ENCODE measurements around the gene MARCHF9. TPM values are rescaled to one million over a fixed set of nuclear protein-coding genes. Genes with fewer than 3 reads are reported as not detected.
"Not testable (repeated sequence)": the region's sequence is repeated elsewhere in the genome, so short reads cannot be mapped to it uniquely, and the experiment has no call there.

The MARCHF9 gene
- total RNA-seq, 1 donor from 2014 or later: 21.2 TPM

- intact Hi-C loops (cut with DNase I): no loop called here
- DNase-seq: no peak
- Histone ChIP-seq H3K9me3 (no peaks in the 10 kb centered on the region), H3K4me3 (no peak overlapping the region), H3K27me3 (no peaks in the 10 kb centered on the region), H3K27ac (no peak overlapping the region), H3K36me3 (peaks cover 63% of the 10 kb centered on the region), H3K4me1 (no peaks in the 10 kb centered on the region)
- no peak for ATAC-seq
- TF ChIP-seq CTCF (IDR thresholded peaks at IDR 0.05): no peak
These were observed 34.9 kb upstream of the MARCHF9 start for GRCh38 chr12:57719777-57720605.

- Histone ChIP-seq H3K4me3 (no peak overlapping the region), H3K9me3 (no peaks in the 10 kb centered on the region), H3K27me3 (no peaks in the 10 kb centered on the region), H3K27ac (no peak overlapping the region), H3K4me1 (no peaks in the 10 kb centered on the region), H3K36me3 (peaks cover 54% of the 10 kb centered on the region)
- no peak for TF ChIP-seq CTCF (IDR thresholded peaks at IDR 0.05)
- no peak for ATAC-seq
- intact Hi-C loops (cut with DNase I): no loop called here
- no peak for DNase-seq
These were observed 34.0 kb upstream of the MARCHF9 start for GRCh38 chr12:57720606-57721595.

- H3K4me1 ChIP-seq; ATAC-seq; DNase-seq; H3K9me3 ChIP-seq; H3K27ac ChIP-seq; H3K4me3 ChIP-seq; intact Hi-C loops (cut with DNase I); H3K27me3 ChIP-seq: not testable (repeated sequence)
- peaks cover 42% of the 10 kb centered on the region for H3K36me3 ChIP-seq
These were observed 32.9 kb upstream of the MARCHF9 start for GRCh38 chr12:57721846-57722608.

GRCh38 chr12:57722716-57723629 lies 31.9 kb upstream of the MARCHF9 start:
- no peaks in the 10 kb centered on the region for H3K9me3 ChIP-seq
- H3K27ac ChIP-seq: no peak overlapping the region
- no peak for ATAC-seq
- H3K4me3 ChIP-seq: no peak overlapping the region
- DNase-seq: no peak
- H3K27me3 ChIP-seq: no peaks in the 10 kb centered on the region
- H3K36me3 ChIP-seq: peaks cover 33% of the 10 kb centered on the region
- TF ChIP-seq CTCF (IDR thresholded peaks at IDR 0.05): no peak
- H3K4me1 ChIP-seq: peaks cover 5% of the 10 kb centered on the region
- intact Hi-C loops (cut with DNase I): no loop called here

GRCh38 chr12:57723630-57723962 lies 31.3 kb upstream of the MARCHF9 start:
- DNase-seq: no peak
- H3K27ac ChIP-seq: no peak overlapping the region
- intact Hi-C loops (cut with DNase I): no loop called here
- no peak overlapping the region for H3K4me3 ChIP-seq
- peaks cover 27% of the 10 kb centered on the region for H3K36me3 ChIP-seq
- no peaks in the 10 kb centered on the region for H3K27me3 ChIP-seq
- H3K4me1 ChIP-seq: peaks cover 5% of the 10 kb centered on the region
- TF ChIP-seq CTCF (IDR thresholded peaks at IDR 0.05): no peak
- ATAC-seq: no peak
- H3K9me3 ChIP-seq: no peaks in the 10 kb centered on the region

Data from upper lobe of right lung (tissue), 1 donor.